Brain microvascular endothelial cell (primary cell): ENCODE measurements around the gene ZBTB38.

Experiments
- DNase-seq: peaks from one replicate; pipeline ENCODE4 v3.0.0-alpha.2; 2020
- H3K27ac ChIP-seq: fragments of 250-450 bp; sonication (Bioruptor Pico); 2 replicates; pipeline ENCODE4 v1.5.1; 2020; ENCODE audit warnings: mild to moderate bottlenecking, moderate library complexity
- H3K27me3 ChIP-seq: fragments of 250-450 bp; sonication (Bioruptor Pico); replicated peaks from 2 replicates; pipeline ENCODE4 v1.5.1; 2020; ENCODE audit warnings: mild to moderate bottlenecking
- H3K36me3 ChIP-seq: fragments of 250-450 bp; sonication (Bioruptor Pico); replicated peaks from 2 replicates; pipeline ENCODE4 v1.5.1; 2020; ENCODE audit warnings: mild to moderate bottlenecking
- H3K4me3 ChIP-seq: 2 replicates; pipeline ENCODE4 v1.5.1; 2011; ENCODE audit warnings: low read depth, mild to moderate bottlenecking, control low read depth, low read length, moderate library complexity
- in situ Hi-C: cut with HindIII; loops from 2 replicates; pipeline ENCODE4 v1.10.0; 2017; ENCODE audit warnings: low sequenced_read_pairs, low pct_ligation_motif_present
- TF ChIP-seq, protein P1 (sequence below): IDR thresholded peaks from 2 replicates; pipeline ENCODE4 v1.5.1; 2011; ENCODE audit warnings: low read depth, mild to moderate bottlenecking, moderate library complexity, low read length, control low read depth, inconsistent platforms; ENCODE audit errors: missing control alignments

The ZBTB38 gene

DNA sequence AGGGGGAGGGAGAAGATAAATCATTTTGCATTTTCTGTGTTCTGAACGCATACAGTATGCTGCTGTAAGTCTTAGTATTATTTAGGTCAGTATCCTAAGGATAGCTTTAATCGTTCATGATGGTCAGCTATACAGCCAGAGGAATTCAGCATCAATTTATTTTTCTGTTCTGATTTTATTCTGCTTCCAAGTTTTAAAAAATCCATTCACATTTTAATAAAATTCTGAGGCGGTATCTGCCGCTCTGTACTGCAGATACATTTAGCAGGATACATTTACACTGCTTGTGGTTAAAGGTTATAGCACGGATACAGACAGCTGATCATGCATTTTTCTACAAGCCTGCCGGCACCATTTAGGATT, 17.8 kb downstream of the ZBTB38 start:
- Histone ChIP-seq H3K4me3 (peak overlapping the region; percentile 31), H3K36me3 (peaks cover 69% of the 10 kb centered on the region), H3K27ac (peak overlapping the region; percentile 53), H3K27me3 (no peaks in the 10 kb centered on the region)
- DNase-seq = no peak
- TF ChIP-seq, protein P1, sequence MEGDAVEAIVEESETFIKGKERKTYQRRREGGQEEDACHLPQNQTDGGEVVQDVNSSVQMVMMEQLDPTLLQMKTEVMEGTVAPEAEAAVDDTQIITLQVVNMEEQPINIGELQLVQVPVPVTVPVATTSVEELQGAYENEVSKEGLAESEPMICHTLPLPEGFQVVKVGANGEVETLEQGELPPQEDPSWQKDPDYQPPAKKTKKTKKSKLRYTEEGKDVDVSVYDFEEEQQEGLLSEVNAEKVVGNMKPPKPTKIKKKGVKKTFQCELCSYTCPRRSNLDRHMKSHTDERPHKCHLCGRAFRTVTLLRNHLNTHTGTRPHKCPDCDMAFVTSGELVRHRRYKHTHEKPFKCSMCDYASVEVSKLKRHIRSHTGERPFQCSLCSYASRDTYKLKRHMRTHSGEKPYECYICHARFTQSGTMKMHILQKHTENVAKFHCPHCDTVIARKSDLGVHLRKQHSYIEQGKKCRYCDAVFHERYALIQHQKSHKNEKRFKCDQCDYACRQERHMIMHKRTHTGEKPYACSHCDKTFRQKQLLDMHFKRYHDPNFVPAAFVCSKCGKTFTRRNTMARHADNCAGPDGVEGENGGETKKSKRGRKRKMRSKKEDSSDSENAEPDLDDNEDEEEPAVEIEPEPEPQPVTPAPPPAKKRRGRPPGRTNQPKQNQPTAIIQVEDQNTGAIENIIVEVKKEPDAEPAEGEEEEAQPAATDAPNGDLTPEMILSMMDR = no peak
- in situ Hi-C loops = no loop called here

DNA sequence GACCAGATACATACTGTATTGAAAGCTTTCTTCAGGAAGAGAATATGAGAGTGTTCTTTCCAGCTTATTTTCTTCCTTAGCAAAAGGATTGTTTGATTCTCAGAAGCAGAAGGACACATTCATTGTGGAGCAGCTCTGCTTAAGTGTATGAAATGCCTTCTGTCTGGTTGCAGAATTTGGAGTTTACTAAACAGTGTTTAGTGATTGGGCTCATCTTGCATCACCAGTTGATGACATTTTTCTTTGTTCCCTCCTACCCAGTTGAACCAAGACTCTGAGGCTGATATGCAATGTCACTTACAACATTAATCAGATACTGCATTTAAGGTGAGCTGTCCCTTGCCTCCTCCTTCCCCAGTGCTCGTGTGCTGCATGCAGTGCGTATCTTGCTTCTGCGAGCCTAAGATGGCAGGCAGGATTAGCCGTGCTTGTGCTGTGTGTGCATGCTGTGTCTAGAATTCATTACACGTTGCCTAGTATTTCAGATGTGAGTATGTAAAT, 18.4 kb downstream of the ZBTB38 start:
- Histone ChIP-seq H3K36me3 (peaks cover 63% of the 10 kb centered on the region), H3K27ac (peak overlapping the region; percentile 53), H3K27me3 (no peaks in the 10 kb centered on the region), H3K4me3 (peak overlapping the region; percentile 31)
- TF ChIP-seq, protein P1 = no peak
- in situ Hi-C loops = no loop called here
- DNase-seq = no peak

DNA sequence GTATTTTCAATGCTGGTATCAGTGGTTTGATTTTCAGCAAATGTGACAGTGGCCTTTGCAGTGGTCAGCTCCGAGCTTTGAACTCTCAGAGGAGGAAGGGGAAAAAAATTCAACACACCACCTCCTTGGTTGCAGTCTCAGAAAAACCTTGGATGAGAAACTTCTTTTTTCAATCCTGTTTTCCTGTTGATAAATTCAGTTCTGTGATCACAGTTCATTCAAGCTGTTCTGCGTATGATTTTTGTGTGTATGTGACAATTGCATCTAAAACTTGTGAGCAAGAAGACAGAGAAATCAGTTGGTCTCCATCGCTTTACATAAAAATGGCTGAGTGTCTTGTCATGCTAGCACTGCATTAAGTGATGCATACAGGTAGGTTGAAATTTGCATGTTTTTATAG, 19.2 kb downstream of the ZBTB38 start:
- H3K36me3 ChIP-seq = peaks cover 61% of the 10 kb centered on the region
- no peak overlapping the region for H3K4me3 ChIP-seq
- in situ Hi-C loops = no loop called here

DNA sequence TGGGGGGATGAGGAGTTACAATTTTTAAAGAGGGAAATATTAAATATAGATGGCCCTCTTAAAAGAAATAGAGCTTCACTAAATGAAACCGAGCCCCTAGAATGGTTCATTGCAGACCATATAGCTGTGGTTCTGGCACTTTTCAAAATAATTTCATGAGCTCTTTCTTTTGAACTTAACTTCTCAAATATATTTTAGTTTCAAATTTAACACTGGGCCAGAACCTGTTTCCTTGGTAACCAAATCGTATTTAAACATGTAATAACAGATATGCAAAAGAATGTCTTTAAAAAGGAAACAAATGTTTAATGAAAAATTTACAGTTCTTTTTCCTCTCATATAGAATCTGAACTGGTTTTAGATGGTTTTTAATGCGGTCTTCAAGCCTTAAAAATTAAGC, 20.1 kb downstream of the ZBTB38 start:
- H3K4me3 ChIP-seq = no peak overlapping the region
- H3K27me3 ChIP-seq = no peaks in the 10 kb centered on the region
- TF ChIP-seq, protein P1 = no peak

More for the DNA sequence above, 19.2 kb downstream of the ZBTB38 start:
- Histone ChIP-seq H3K27me3 (no peaks in the 10 kb centered on the region), H3K27ac (no peak overlapping the region)
- DNase-seq = no peak
- TF ChIP-seq, protein P1 = no peak

DNA sequence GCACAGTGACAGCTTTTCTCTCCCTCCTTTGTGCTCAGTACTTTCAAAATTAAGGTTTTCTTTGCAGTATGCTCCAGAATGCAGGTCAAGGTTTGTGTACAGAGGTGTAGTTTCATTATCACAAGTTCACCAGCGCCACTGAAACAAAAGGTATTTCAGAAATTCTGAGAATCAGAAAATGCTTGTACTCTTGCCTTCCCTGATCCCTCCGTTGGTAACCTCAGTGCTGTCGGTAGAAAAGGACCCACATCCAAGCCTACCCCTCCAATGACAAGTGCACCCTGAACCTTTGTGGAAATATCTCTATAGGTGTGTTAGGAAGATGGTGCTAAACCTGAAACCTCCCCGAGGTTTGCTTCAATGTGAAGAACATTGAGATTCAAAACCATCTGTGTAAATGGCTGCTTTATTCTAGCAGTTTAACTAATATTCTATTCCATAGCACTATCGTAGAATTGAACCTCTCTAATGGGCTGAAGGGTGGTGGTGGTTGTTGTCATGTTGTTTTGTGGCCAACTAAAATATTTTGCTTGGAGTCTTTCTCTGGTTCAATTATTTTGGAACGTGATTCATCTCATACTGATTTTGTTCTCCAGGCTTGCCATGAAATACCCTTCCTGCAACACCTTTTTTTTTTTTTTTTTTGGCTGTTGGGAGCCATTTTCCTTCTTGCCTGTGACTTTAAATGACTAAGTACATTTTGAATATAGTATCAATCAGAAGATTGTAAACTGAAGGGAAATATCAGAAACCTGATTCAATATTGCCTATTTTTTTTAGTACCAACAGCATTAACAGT, 20.7 kb downstream of the ZBTB38 start:
- TF ChIP-seq, protein P1 = no peak
- no peaks in the 10 kb centered on the region for H3K27me3 ChIP-seq
- in situ Hi-C loops = no loop called here
- H3K27ac ChIP-seq = peak overlapping the region; percentile 36
- no peak for DNase-seq
- peaks cover 55% of the 10 kb centered on the region for H3K36me3 ChIP-seq
- H3K4me3 ChIP-seq = no peak overlapping the region

More for the DNA sequence above, 20.1 kb downstream of the ZBTB38 start:
- in situ Hi-C loops = no loop called here
- H3K36me3 ChIP-seq = peaks cover 58% of the 10 kb centered on the region
- DNase-seq = no peak
- H3K27ac ChIP-seq = peak overlapping the region; percentile 36

DNA sequence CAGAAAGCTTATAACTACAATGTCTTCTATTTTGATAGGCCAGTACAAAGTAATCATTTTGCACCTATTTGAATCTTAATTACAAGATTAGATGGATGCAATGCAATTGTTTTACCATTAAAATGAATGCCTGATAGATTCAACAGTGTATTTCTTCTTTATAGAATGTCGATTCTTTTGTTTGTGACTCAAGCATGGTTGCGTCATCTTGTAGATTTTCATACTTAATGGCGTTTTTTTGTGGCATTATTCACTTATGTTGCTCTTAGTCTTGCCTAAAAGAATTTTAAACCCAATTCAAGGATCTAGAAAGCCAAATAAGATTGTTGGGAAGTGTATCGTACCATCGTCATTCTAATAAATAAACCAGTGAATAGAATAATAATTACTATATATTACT, 21.4 kb downstream of the ZBTB38 start:
- peak overlapping the region; percentile 20 for H3K27ac ChIP-seq
- TF ChIP-seq, protein P1 = no peak
- H3K4me3 ChIP-seq = no peak overlapping the region
- no peak for DNase-seq
- peaks cover 55% of the 10 kb centered on the region for H3K36me3 ChIP-seq
- in situ Hi-C loops = no loop called here
- H3K27me3 ChIP-seq = no peaks in the 10 kb centered on the region
